Activated T-cell treated with anti-CD3 and anti-CD28 coated beads, Interleukin-2, amount 50 U/mL, for 48 hours (primary cell): ENCODE measurements around the gene SULF2.

Source experiments
- DNase-seq, 2 experiments: peaks; one replicate each; pipeline ENCODE4 v3.0.0-alpha.2; 2020

SULF2 gene

GRCh38 chr20:47667531-47668312 lies 117.6 kb downstream of the SULF2 start:
- no peak for DNase-seq

DNA sequence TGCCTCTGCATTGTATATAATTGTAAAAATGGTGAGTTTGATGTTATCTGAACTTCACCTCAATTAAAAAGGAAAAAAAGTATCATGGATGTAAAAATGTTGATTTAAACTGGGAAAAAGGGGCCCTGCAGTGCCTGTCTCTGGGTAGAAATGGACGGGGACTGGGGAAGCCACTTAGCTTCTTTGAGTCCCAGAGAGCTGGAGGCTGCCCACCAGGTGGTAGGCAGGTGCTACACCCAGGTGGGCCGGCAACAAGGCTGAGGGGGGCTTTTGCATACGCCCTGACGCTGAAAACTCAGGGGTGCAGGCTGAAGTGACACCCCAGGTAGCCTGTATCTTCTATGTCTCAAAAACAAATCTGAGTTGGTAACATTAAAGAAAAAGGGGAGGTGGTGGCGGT lies 118.2 kb downstream of the SULF2 start:
- no peak for DNase-seq

GRCh38 chr20:47666304-47666703 lies 119.0 kb downstream of the SULF2 start:
- no peak for DNase-seq

DNA sequence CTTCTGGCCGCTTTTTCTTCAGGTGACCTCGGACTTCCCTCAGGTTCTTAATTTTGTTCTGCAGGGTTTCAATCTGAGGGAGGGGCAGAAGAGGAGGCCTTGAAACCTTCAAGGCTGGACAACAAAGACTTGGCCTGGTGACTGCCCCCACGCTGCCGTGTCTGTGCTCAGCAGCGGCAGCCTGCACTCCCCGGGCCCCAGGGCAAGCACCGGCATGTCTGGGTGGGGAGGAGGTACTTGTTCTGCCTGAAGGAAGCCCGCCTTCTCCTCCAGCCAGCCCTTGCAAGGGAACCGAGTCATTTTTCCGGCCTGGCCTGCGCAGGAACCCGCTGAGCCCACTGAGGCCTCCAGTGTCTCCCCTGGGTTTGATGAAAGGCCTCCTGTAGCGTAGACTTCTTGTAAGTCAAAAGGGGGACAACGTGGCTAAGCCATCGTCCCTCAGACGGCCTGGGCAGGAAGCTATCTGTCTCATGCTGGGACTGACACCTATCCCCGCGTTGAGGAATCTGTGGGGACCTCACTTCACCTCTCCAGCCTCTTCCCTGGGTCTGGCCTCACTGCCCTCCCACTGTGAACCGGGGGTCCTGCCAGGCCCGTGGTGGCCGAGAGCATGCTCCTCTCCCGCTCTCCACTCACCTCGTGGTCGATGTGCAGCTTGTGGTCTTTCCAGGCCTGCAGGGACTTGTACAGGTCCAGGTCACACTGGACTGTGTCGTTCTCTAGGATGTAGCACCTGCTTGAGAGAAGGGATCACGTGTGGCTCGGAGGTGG lies 119.9 kb downstream of the SULF2 start:
- no peak for DNase-seq

GRCh38 chr20:47664744-47665143 lies 120.5 kb downstream of the SULF2 start:
- DNase-seq: no peak

DNA sequence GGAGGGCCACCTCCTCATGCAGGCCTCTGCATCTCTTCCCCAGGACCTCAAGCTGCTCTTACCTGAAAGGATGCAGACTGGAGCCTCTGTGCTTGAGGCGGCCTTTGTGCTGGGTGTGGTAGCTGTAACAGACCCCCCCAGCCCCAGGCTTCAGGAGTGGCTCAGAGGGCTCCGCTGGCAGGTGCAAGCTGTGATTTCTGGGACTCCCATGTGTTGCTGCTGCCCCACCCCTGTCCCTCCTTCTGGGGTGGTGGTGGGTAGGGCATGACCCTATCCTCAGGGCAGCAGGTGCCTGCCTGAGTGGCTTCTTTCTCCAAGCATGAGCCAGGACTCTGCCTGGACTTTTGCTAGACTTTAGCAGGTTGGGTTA lies 121.2 kb downstream of the SULF2 start:
- DNase-seq: no peak

GRCh38 chr20:47663354-47664067 lies 121.8 kb downstream of the SULF2 start:
- peak; percentile 84 to 85 for DNase-seq

DNA sequence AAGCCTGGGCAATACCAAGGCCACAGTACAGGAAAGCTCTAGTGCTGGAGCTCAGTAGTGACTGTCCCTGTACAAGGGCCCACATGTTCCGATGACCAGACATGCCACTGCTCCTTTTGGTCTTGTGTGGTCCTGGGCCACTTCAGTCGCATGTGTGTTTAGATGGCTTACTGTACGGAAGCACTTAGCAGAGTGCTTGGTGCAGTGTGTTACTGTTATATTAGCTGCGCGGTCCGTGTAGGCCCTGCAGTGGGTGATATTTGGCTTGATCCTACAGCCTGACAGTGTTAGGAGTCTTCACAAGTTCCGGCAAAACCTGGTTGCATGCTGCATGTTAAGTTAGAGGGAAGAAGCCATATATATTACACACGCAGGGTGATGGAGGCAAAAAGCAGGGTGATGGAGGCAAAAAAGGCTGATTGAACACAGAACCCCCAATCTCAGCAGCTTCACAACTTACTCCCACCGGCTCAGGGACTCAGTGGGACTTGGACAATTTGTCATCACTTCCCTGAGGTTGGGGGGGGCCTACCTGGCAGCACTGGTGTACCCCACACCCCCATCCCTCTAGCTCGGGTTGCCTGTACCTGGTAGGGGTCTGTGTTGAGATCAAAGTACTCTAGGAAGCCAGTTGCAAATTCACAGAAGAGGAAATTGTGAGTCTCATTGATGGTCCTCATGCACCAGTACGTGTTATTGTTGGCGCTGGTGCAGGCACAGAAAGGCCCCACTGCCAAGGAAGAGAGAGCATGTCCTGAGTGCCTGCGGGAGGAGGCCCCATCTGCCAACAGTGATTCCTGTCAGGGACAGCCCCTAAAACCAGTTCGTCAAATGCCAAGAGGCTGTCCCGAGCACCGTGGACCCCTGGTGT lies 122.6 kb downstream of the SULF2 start:
- DNase-seq: no peak

- no peak for DNase-seq
Measured at GRCh38 chr20:47661714-47662113, 123.6 kb downstream of the SULF2 start.

GRCh38 chr20:47660983-47661700 lies 124.1 kb downstream of the SULF2 start:
- no peak for DNase-seq

- DNase-seq: no peak
Measured at GRCh38 chr20:47660602-47660905, 124.7 kb downstream of the SULF2 start.

- no peak for DNase-seq
Measured at GRCh38 chr20:47659904-47660601, 125.2 kb downstream of the SULF2 start.

DNA sequence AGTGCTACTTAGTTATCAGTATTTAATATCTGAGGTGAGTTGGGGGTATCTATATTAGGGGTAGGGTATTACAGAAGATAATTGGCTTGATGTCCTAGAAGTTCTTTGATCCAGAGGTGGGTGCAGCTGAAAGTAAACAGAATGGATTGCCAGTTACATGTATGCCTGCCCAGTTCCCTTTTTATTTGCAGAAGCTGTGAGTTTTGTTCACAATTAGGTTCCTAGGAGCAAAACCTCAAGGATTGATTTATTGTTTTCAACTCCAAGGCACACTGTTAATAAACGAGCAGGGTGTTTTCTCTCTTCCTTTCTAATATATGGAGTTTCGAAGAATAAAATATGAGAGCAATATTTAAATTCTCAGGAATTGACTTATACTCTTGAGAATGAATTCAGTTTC lies 129.0 kb downstream of the SULF2 start:
- DNase-seq: no peak

DNA sequence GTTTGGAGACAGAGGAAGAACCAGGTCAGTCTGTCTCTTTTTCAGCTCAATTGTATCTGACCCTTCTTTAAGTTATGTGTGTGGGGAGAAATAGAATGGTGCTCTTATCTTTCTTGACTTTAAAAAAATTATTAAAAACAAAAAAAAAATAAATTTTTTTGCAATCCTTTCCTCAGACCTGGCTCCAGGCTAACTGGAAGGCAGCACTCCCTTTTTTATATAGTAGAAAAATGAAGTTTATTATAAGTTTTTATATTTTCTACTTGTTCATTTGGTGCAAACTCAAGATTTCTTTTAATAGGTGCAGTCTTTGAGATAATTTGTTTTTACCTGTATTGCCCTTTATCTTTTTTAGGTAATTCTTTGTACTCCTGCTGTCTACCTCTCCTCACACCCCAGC lies 129.6 kb downstream of the SULF2 start:
- no peak for DNase-seq

DNA sequence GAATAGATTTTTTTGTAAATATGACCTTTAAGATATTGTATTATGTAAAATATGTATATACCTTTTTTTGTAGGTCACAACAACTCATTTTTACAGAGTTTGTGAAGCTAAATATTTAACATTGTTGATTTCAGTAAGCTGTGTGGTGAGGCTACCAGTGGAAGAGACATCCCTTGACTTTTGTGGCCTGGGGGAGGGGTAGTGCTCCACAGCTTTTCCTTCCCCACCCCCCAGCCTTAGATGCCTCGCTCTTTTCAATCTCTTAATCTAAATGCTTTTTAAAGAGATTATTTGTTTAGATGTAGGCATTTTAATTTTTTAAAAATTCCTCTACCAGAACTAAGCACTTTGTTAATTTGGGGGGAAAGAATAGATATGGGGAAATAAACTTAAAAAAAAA lies 130.9 kb downstream of the SULF2 start:
- DNase-seq: no peak

- no peak for DNase-seq
Measured at GRCh38 chr20:47653869-47654268, 131.4 kb downstream of the SULF2 start.

- no peak for DNase-seq
Measured at GRCh38 chr20:47652794-47653193, 132.5 kb downstream of the SULF2 start.

GRCh38 chr20:47652301-47652700 lies 133.0 kb downstream of the SULF2 start:
- no peak for DNase-seq

DNA sequence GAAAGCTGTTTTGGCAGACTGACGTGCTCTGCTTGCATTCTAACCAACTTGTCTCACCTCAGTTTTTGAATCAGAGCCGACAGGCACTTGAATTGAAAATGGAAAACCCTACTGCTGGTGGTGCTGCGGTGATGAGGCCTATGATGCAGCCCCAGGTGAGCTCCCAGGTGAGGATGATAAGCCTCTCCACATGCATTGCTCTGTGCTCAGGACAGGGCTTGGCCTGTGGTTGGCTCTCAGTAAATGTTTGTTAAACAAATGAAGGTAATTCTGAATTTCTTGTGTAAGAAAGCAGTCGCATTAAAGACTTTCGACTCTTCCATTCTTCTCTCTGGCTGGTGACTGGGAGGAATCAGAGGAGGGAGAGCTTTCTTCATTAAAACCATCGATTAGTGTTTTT lies 136.3 kb downstream of the SULF2 start:
- no peak for DNase-seq

DNA sequence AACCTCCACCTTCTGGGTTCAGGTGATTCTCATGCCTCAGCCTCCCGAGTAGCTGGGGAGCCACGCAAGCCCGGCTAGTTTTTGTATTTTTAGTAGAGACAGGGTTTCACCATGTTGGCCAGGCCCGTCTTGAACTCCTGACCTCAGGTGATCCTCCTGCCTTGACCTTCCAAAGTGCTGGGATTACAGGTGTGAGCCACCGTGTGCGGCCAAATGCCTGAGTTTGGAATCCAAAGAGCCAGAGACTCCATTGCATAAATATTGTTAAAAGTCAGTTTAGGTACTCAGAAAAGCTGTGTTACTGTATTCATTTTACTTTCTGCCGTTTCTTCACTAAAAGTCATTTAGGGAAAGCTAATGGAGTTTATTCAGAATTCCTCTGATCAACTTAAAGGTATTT lies 137.3 kb downstream of the SULF2 start:
- no peak for DNase-seq

- DNase-seq: no peak
Measured at GRCh38 chr20:47645632-47646031, 139.6 kb downstream of the SULF2 start.

- no peak for DNase-seq
Measured at GRCh38 chr20:47642624-47643023, 142.7 kb downstream of the SULF2 start.
